Pons (tissue), 1 donor: ENCODE data around the gene SLPI.

Experiments used
- DNase-seq: peaks from one replicate; pipeline ENCODE4 v3.0.0-alpha.2; 2016; ENCODE audit warnings: low spot score

Gene SLPI

GRCh38 chr20:45254383-45255262 is at the start of gene SLPI:
SLPI (minus strand) TSS chr20:45254564; CDS start chr20:45254543, 21 bp downstream.
- DNase-seq: peak; percentile 29

GRCh38 chr20:45303586-45304463 is 49.5 kb upstream of the SLPI start:
- DNase-seq: no peak

- no peak for DNase-seq
Observed at GRCh38 chr20:45301824-45302271, 47.5 kb upstream of the SLPI start.

GRCh38 chr20:45300961-45301360 is 46.6 kb upstream of the SLPI start:
- DNase-seq: no peak

- DNase-seq: no peak
Observed at GRCh38 chr20:45299786-45300185, 45.4 kb upstream of the SLPI start.

- DNase-seq: no peak
Observed at GRCh38 chr20:45297786-45298497, 43.6 kb upstream of the SLPI start.

GRCh38 chr20:45294659-45295058 is 40.3 kb upstream of the SLPI start:
- DNase-seq: no peak

GRCh38 chr20:45294003-45294368 is 39.6 kb upstream of the SLPI start:
- no peak for DNase-seq

GRCh38 chr20:45293041-45294002 is 39.0 kb upstream of the SLPI start:
- DNase-seq: peak; percentile 20

GRCh38 chr20:45292343-45292742 is 38.0 kb upstream of the SLPI start:
- no peak for DNase-seq

GRCh38 chr20:45291526-45291925 is 37.2 kb upstream of the SLPI start:
- no peak for DNase-seq

GRCh38 chr20:45290677-45291355 is 36.5 kb upstream of the SLPI start:
- peak; percentile 72 for DNase-seq

GRCh38 chr20:45289942-45290676 is 35.7 kb upstream of the SLPI start:
- DNase-seq: no peak

GRCh38 chr20:45288860-45289259 is 34.5 kb upstream of the SLPI start:
- no peak for DNase-seq

GRCh38 chr20:45288376-45288775 is 34.0 kb upstream of the SLPI start:
- no peak for DNase-seq

- DNase-seq: no peak
Observed at GRCh38 chr20:45283551-45284057, 29.2 kb upstream of the SLPI start.

GRCh38 chr20:45282700-45283550 is 28.6 kb upstream of the SLPI start:
- DNase-seq: no peak

- no peak for DNase-seq
Observed at GRCh38 chr20:45279992-45280391, 25.6 kb upstream of the SLPI start.

- no peak for DNase-seq
Observed at GRCh38 chr20:45275338-45275737, 21.0 kb upstream of the SLPI start.
